ENCODE results near the gene C2orf68. TPM values are rescaled to one million over a fixed set of nuclear protein-coding genes. Genes with fewer than 3 reads are reported as not detected.
"Not testable (repeated sequence)": the region's sequence is repeated elsewhere in the genome, so short reads cannot be mapped to it uniquely, and the experiment has no call there.

C2orf68 gene
- total RNA-seq, 1 donor from 2014 or later, result 29.2 TPM

DNA sequence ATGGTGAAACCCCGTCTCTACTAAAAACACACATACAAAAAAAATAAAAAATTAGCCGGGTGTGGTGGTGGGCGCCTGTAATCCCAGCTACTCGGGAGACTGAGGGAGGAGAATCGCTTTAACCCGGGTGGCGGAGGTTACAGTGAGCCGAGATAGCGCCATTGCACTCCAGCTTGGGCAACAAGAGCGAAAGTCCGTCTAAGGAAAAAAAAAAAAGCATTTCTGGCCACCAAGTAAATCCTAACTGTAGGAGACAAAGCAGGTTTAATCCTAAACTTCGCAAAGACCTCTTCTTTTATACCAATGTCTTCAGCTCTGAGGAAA lies 51.5 kb downstream of the C2orf68 start:
- DNase-seq; ATAC-seq; intact Hi-C loops (cut with micrococcal nuclease): not testable (repeated sequence)

DNA sequence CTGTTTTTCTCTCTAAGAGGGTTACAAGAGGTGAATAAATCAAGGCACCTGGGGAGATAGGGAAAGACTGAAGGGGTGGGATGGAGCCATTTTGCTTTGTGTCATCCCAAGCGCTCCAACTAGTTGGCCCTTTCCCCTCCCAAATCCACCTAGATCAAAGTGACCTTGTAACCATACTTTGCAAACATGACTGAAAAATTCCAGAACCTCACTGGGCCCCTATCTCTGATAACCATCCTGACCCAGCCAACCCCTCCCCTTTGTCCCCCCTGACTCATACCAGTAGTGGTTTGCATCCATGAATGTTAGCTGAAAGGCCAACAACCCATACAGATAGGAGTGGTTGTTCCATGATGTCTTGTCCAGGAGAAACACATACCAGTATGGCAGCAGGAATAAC lies 53.7 kb downstream of the C2orf68 start:
- no peak for ATAC-seq
- no peak for DNase-seq
- intact Hi-C loops (cut with micrococcal nuclease), result no loop called here

DNA sequence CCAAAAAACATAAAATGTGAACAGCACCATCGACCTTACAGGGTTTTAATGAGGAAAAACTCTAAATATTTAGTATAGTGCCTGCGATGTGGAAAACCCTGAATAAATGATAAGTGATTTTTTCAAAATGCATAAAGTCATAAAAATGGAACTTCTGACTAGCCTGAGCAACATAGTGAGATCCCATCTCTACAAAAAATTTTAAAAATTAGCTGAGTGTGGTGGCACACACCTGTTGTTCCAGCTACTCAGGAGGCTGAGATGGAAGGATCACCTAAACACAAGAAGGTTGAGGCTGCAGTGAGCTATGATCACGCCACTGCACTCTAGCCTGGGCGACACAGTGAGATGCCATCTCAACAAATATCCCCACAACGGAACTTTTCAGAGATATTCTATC lies 54.7 kb downstream of the C2orf68 start:
- intact Hi-C loops (cut with micrococcal nuclease), result no loop called here
- ATAC-seq (no peak), DNase-seq (no peak)

Other genes with a start within 250 kb of the C2orf68 start
- gene CAPG, start 201.7 kb downstream of the C2orf68 start, total RNA-seq, result 6.1 TPM
- not detected for gene SH2D6, start 193.4 kb downstream of the C2orf68 start, total RNA-seq
- gene MAT2A, start 72.9 kb downstream of the C2orf68 start, total RNA-seq, result 130 TPM
- gene GGCX, start 50.6 kb downstream of the C2orf68 start, total RNA-seq, result 28.1 TPM
- 17.1 TPM for gene VAMP8, start 34.5 kb downstream of the C2orf68 start, total RNA-seq
- 54.8 TPM for gene VAMP5, start 27.6 kb downstream of the C2orf68 start, total RNA-seq
- 89.9 TPM for gene RNF181, start 16.3 kb downstream of the C2orf68 start, total RNA-seq
- 14.9 TPM for gene TMEM150A, start 9.4 kb downstream of the C2orf68 start, total RNA-seq
- gene USP39, start 4.1 kb upstream of the C2orf68 start, total RNA-seq, result 30.0 TPM
- gene SFTPB, start 56.1 kb upstream of the C2orf68 start, total RNA-seq, result 0.50 TPM
- gene GNLY, start 82.3 kb upstream of the C2orf68 start, total RNA-seq, result 2.3 TPM
- gene ATOH8, start 141.9 kb upstream of the C2orf68 start, total RNA-seq, result 29.6 TPM

All from left ventricle myocardium superior (tissue), 1 donor.